ENCODE data around the gene KCTD18.
A peak's percentile ranks its signal among the peaks of the same experiment; 100 is the strongest.

DNA sequence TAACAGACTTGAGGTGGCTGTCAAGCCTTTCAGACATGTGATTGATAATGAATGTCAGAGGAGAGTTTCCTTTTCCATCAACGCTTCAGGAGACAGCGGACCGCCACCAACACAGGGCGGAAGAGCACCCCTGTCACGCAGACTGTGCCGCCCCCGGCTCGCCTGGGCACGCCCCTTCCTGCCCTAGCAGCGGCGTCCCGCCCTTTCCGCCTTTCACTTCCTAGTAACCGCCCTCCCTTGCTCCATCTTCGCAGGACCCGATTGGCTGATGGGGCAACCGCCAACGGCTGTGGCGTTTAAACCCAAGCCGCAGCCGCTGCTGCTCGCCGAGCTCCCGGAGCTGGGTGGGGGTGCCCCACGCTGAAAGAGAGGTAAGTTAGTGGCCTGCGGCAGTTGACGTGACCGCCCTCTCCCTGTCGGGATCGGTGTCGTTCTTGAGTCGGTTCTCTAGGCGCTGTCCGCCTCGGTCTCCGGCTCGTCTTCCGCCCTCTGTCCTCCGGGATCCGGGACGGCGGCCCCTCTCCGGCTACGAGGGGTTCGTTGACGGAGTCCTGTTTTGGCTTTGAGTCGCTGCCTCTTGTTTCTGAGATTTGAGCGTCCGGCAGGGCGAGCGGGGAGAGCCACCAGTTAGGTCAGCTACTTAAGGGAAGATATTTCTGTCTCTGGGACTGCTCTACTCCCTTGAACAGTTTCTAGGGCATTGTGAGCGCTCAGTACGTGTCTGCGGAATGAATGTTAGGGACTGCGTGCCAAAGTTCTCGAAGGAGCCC lies 16.2 kb upstream of the KCTD18 start, which contains the start of gene SGO2:
- TF ChIP-seq POLR2AphosphoS5 (IDR thresholded peaks at IDR 0.05; ENCODE audit: low read depth, low read length) (peak; percentile 80), SIN3A (IDR thresholded peaks at IDR 0.05; ENCODE audit: borderline replicate concordance, insufficient read depth, low read length) (0 out of 2 replicates have a peak, but pooled peaks have one; percentile 42), TAF1 (IDR thresholded peaks at IDR 0.05; ENCODE audit: borderline replicate concordance, insufficient read depth, low read length) (no peak; the same call in 1 of the 2 replicates), FOXP2 (optimal IDR thresholded peaks at IDR 0.05; ENCODE audit: borderline replicate concordance, extremely low read depth, extremely low read length, insufficient read depth) (no peak)
- TF ChIP-seq, protein P1, sequence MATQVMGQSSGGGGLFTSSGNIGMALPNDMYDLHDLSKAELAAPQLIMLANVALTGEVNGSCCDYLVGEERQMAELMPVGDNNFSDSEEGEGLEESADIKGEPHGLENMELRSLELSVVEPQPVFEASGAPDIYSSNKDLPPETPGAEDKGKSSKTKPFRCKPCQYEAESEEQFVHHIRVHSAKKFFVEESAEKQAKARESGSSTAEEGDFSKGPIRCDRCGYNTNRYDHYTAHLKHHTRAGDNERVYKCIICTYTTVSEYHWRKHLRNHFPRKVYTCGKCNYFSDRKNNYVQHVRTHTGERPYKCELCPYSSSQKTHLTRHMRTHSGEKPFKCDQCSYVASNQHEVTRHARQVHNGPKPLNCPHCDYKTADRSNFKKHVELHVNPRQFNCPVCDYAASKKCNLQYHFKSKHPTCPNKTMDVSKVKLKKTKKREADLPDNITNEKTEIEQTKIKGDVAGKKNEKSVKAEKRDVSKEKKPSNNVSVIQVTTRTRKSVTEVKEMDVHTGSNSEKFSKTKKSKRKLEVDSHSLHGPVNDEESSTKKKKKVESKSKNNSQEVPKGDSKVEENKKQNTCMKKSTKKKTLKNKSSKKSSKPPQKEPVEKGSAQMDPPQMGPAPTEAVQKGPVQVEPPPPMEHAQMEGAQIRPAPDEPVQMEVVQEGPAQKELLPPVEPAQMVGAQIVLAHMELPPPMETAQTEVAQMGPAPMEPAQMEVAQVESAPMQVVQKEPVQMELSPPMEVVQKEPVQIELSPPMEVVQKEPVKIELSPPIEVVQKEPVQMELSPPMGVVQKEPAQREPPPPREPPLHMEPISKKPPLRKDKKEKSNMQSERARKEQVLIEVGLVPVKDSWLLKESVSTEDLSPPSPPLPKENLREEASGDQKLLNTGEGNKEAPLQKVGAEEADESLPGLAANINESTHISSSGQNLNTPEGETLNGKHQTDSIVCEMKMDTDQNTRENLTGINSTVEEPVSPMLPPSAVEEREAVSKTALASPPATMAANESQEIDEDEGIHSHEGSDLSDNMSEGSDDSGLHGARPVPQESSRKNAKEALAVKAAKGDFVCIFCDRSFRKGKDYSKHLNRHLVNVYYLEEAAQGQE (IDR thresholded peaks at IDR 0.05; ENCODE audit: insufficient read depth in 1 of 2, low read depth in 2 of 2, low read length in 2 of 2): no peak; a peak in 1 of 4 replicates
